Epithelial cell of proximal tubule (primary cell): Measurements from ENCODE around the gene RAD54L. TPM values are rescaled to one million over a fixed set of nuclear protein-coding genes. Genes with fewer than 3 reads are reported as not detected.

Source experiments
- total RNA-seq: library from RNA; depleted of rRNA; stranded (reverse); fragments of >200 nt; gene quantifications from 2 replicates; pipeline ENCODE4 v1.2.3, GENCODE V29; 2015

RAD54L gene
- total RNA-seq, 1 donor from 2014 or later = 23.6 TPM

Other genes starting within 250 kb of the RAD54L start
- gene PIK3R3, start 115.1 kb upstream of the RAD54L start, total RNA-seq = 3.3 and 6.1 TPM in 2 replicates
- gene TSPAN1, start 72.7 kb upstream of the RAD54L start, total RNA-seq = 71.6 and 117 TPM in 2 replicates
- not detected in 2 replicates for gene P3R3URF, start 71.3 kb upstream of the RAD54L start, total RNA-seq
- gene POMGNT1, start 49.3 kb upstream of the RAD54L start, total RNA-seq = 53.2 and 81.7 TPM in 2 replicates
- gene LURAP1, start 44.4 kb upstream of the RAD54L start, total RNA-seq = 2.9 and 3.9 TPM in 2 replicates
- gene LRRC41, start 55.9 kb downstream of the RAD54L start, total RNA-seq = 104 and 105 TPM in 2 replicates
- gene UQCRH, start 55.9 kb downstream of the RAD54L start, total RNA-seq = 545 and 884 TPM in 2 replicates
- 16.2 and 17.2 TPM in 2 replicates for gene NSUN4, start 93.0 kb downstream of the RAD54L start, total RNA-seq
- 4.3 and 12.8 TPM in 2 replicates for gene FAAH, start 146.6 kb downstream of the RAD54L start, total RNA-seq
- gene DMBX1, start 242.1 kb downstream of the RAD54L start, total RNA-seq = not detected in 2 replicates